ENCODE data around the gene SHMT2.

SHMT2 gene

GRCh38 chr12:57231276-57232021 is 1.9 kb downstream of the SHMT2 start:
- H4K20me1 ChIP-seq: peaks cover 27 to 68% (median 64%) of the 10 kb centered on the region in 11 experiments; a peak in 21 of 22 replicates
- H3K27me3 ChIP-seq: peaks cover 34 to 59% (median 52%) of the 10 kb centered on the region in 11 experiments
- no peak for TF ChIP-seq Cebpa-rat (IDR thresholded peaks at IDR 0.05)
- no peak overlapping the region; a peak in 1 of 22 replicates for H3K27ac ChIP-seq
- H3K4me3 ChIP-seq: peak overlapping the region; percentile 60 to 95 (median 80); a peak in 19 of 20 replicates
- no peaks in the 10 kb centered on the region for H3K9me3 ChIP-seq (replicated peaks in 1 of 11)
- peak overlapping the region; percentile 97 to 100 (median 99) for H3K4me2 ChIP-seq
- peaks cover 77 to 94% (median 92%) of the 10 kb centered on the region in 10 experiments for H3K4me1 ChIP-seq
- peak overlapping the region; percentile 79 to 89 (median 86); a peak in 20 of 22 replicates for H3K9ac ChIP-seq
- H3K36me3 ChIP-seq: peaks cover 32 to 57% (median 51%) of the 10 kb centered on the region in 11 experiments

DNA sequence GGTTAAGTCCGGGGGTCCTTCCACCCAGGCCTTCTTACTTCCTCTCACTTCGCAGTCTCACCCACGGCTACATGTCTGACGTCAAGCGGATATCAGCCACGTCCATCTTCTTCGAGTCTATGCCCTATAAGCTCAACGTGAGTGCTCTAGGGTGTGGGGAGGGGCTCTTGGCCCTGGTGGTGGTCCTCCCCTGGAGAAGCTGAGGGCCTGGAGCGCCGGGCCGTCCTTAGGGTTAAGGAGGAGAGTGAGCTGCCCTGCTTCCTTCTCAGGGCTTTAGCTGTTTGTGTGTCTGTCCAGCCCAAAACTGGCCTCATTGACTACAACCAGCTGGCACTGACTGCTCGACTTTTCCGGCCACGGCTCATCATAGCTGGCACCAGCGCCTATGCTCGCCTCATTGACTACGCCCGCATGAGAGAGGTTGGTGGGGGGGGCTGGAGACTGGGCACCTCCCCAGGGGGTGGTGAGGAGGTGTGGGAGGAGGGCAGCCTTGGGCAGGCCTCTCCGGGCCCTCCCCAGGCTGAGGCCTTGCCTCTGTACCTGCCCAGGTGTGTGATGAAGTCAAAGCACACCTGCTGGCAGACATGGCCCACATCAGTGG is 2.7 kb downstream of the SHMT2 start:
- TF ChIP-seq Cebpa-rat (IDR thresholded peaks at IDR 0.05): no peak
- Histone ChIP-seq H3K4me3 (0 out of 20 replicates have a peak overlapping the region, but pooled peaks of 1 of the 10 experiments have one; percentile 9), H3K27me3 (peaks cover 34 to 59% (median 53%) of the 10 kb centered on the region in 11 experiments), H3K4me1 (peaks cover 71 to 90% (median 84%) of the 10 kb centered on the region in 10 experiments), H3K27ac (no peak overlapping the region), H3K9ac (peak overlapping the region in 6 of 11 experiments; percentile 15 to 89 (median 84); a peak in 6 of 22 replicates), H3K36me3 (peaks cover 32 to 57% (median 51%) of the 10 kb centered on the region in 11 experiments), H4K20me1 (peaks cover 27 to 75% (median 72%) of the 10 kb centered on the region in 11 experiments; a peak in 21 of 22 replicates), H3K4me2 (peak overlapping the region; percentile 97 to 100 (median 99); a peak in 19 of 22 replicates), H3K9me3 (replicated peaks in 1 of 11) (no peaks in the 10 kb centered on the region)

- H3K27ac ChIP-seq: peak overlapping the region in 2 of 11 experiments; percentile 6 to 14; a peak in 2 of 22 replicates
- H3K36me3 ChIP-seq: peaks cover 32 to 57% (median 51%) of the 10 kb centered on the region in 11 experiments
- peaks cover 70 to 92% (median 84%) of the 10 kb centered on the region in 10 experiments for H3K4me1 ChIP-seq
- H3K27me3 ChIP-seq: peaks cover 41 to 67% (median 62%) of the 10 kb centered on the region in 11 experiments
- H3K9me3 ChIP-seq (replicated peaks in 1 of 11): no peaks in the 10 kb centered on the region
- no peak for TF ChIP-seq Cebpa-rat (IDR thresholded peaks at IDR 0.05)
- H3K4me3 ChIP-seq: peak overlapping the region in 1 of 10 experiments; percentile 0; a peak in 1 of 20 replicates
- peaks cover 27 to 88% (median 85%) of the 10 kb centered on the region in 11 experiments; a peak in 21 of 22 replicates for H4K20me1 ChIP-seq
- H3K9ac ChIP-seq: peak overlapping the region in 8 of 11 experiments; percentile 0 to 42 (median 17); a peak in 6 of 22 replicates
- peak overlapping the region; percentile 38 to 100 (median 97) for H3K4me2 ChIP-seq
Measured at GRCh38 chr12:57233357-57234232, 4.1 kb downstream of the SHMT2 start.

GRCh38 chr12:57234233-57234570 is 4.7 kb downstream of the SHMT2 start:
- Histone ChIP-seq H3K9ac (peak overlapping the region in 8 of 11 experiments; percentile 0 to 42 (median 16); a peak in 6 of 22 replicates), H3K36me3 (peaks cover 32 to 57% (median 51%) of the 10 kb centered on the region in 11 experiments), H3K27me3 (peaks cover 45 to 73% (median 68%) of the 10 kb centered on the region in 11 experiments), H3K9me3 (replicated peaks in 1 of 11) (no peaks in the 10 kb centered on the region), H4K20me1 (peaks cover 27 to 92% (median 88%) of the 10 kb centered on the region in 11 experiments; a peak in 21 of 22 replicates), H3K4me3 (peak overlapping the region in 2 of 10 experiments; percentile 0 to 5; a peak in 1 of 20 replicates), H3K27ac (peak overlapping the region in 2 of 11 experiments; percentile 6 to 14; a peak in 2 of 22 replicates), H3K4me2 (peak overlapping the region; percentile 38 to 100 (median 97)), H3K4me1 (peaks cover 67 to 92% (median 83%) of the 10 kb centered on the region in 10 experiments)
- no peak for TF ChIP-seq Cebpa-rat (IDR thresholded peaks at IDR 0.05)

DNA sequence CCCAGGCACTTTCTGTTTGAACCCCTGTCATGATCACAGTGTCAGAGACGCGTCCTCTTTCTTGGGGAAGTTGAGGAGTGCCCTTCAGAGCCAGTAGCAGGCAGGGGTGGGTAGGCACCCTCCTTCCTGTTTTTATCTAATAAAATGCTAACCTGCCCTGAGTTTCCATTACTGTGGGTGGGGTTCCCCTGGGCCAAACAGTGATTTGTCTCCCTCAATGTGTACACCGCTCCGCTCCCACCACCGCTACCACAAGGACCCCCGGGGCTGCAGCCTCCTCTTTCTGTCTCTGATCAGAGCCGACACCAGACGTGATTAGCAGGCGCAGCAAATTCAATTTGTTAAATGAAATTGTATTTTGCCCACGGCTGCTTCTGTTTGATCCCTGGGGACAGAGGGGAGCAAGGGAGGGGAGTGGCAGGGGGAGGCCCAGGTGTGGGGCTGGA is 5.1 kb downstream of the SHMT2 start:
- Histone ChIP-seq H3K9me3 (replicated peaks in 1 of 11) (no peaks in the 10 kb centered on the region), H3K9ac (peak overlapping the region in 6 of 11 experiments; percentile 4 to 42 (median 16); a peak in 4 of 22 replicates), H3K27ac (0 out of 22 replicates have a peak overlapping the region, but pooled peaks of 1 of the 11 experiments have one; percentile 14), H3K4me3 (0 out of 20 replicates have a peak overlapping the region, but pooled peaks of 3 of the 10 experiments have one; percentile 0 to 11 (median 5)), H3K36me3 (peaks cover 32 to 57% (median 51%) of the 10 kb centered on the region in 11 experiments), H3K4me1 (peaks cover 71 to 94% (median 85%) of the 10 kb centered on the region in 10 experiments), H3K4me2 (peak overlapping the region; percentile 38 to 100 (median 97)), H4K20me1 (peaks cover 27 to 92% (median 88%) of the 10 kb centered on the region in 11 experiments; a peak in 21 of 22 replicates), H3K27me3 (peaks cover 45 to 77% (median 72%) of the 10 kb centered on the region in 11 experiments)
- TF ChIP-seq Cebpa-rat (IDR thresholded peaks at IDR 0.05): no peak

DNA sequence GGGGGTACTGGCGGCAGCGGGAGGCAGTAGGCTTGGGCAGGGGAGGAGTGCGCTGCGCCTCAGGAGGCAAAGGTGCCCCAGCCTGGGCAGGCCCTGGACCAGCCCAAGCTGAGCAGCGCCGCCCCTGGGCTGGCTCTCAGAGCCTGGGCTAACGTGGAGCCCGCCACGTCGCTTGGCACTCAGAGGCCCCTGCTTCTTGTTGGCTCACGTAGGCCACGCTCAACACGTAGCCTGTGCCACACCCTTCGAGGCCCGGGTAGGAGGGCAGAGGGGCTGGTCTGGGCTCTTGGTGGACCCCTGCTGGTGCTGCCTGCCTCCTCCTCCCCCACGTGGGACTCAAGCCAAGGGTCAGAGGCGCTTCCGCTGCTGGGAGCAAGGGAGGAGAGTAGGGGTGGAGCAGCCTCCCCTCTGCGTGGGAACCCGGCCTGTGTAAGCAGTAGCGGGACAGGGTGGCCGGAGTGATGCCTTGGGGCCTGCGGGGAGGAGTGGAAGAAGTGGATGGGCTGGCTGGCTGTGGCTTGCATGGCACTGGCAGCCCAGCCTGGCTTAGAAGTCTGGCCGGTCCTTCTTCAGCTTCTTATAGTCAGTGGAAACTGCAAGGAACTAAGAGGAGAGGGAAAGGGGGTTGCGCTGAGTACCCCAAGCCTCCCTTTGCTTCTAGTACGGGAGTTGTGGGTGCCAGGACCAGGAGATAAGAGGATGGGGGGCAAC is 5.7 kb downstream of the SHMT2 start:
- Histone ChIP-seq H3K36me3 (peaks cover 32 to 57% (median 51%) of the 10 kb centered on the region in 11 experiments), H3K9ac (no peak overlapping the region), H3K9me3 (replicated peaks in 1 of 11) (no peaks in the 10 kb centered on the region), H3K27me3 (peaks cover 45 to 83% (median 78%) of the 10 kb centered on the region in 11 experiments), H3K4me3 (0 out of 20 replicates have a peak overlapping the region, but pooled peaks of 1 of the 10 experiments have one; percentile 11), H3K4me2 (peak overlapping the region; percentile 38 to 100 (median 97); a peak in 20 of 22 replicates), H3K4me1 (peaks cover 75 to 96% (median 89%) of the 10 kb centered on the region in 10 experiments), H3K27ac (no peak overlapping the region), H4K20me1 (peaks cover 27 to 88% (median 87%) of the 10 kb centered on the region in 11 experiments; a peak in 21 of 22 replicates)
- no peak for TF ChIP-seq Cebpa-rat (IDR thresholded peaks at IDR 0.05)

GRCh38 chr12:57235728-57236131 is 6.2 kb downstream of the SHMT2 start:
- Histone ChIP-seq H3K4me3 (no peak overlapping the region), H3K4me1 (peaks cover 74 to 95% (median 89%) of the 10 kb centered on the region in 10 experiments), H3K4me2 (peak overlapping the region in 7 of 11 experiments; percentile 1 to 99 (median 33); a peak in 4 of 22 replicates), H3K27ac (no peak overlapping the region), H3K9ac (no peak overlapping the region), H3K9me3 (replicated peaks in 1 of 11) (no peaks in the 10 kb centered on the region), H3K36me3 (peaks cover 32 to 56% (median 50%) of the 10 kb centered on the region in 11 experiments), H3K27me3 (peaks cover 50 to 88% (median 83%) of the 10 kb centered on the region in 11 experiments), H4K20me1 (peaks cover 27 to 84% (median 82%) of the 10 kb centered on the region in 11 experiments; a peak in 21 of 22 replicates)
- TF ChIP-seq Cebpa-rat (IDR thresholded peaks at IDR 0.05): no peak
